ENCODE data around the gene FUOM. TPM values are rescaled to one million over a fixed set of nuclear protein-coding genes. Genes with fewer than 3 reads are reported as not detected.

The FUOM gene
- total and polyA plus RNA-seq, 2 donors (not counting 3 experiments of a cell fraction or from before 2014, with no cell fraction given), result 17.4 to 33.9 TPM

- Histone ChIP-seq H3K4me3 (replicated peaks in 1 of 3; ENCODE audit: insufficient read depth in 1 of 3, low read depth in 1 of 3, low read length in 3 of 3) (no peak overlapping the region), H3K9me1 (replicated peaks; ENCODE audit: control insufficient read depth, extremely low read depth, insufficient read depth, low read length) (no peaks in the 10 kb centered on the region), H3K4me1 (ENCODE audit: control insufficient read depth, extremely low read depth, insufficient read depth, low read length) (no peaks in the 10 kb centered on the region), H2AFZ (ENCODE audit: low read depth, low read length) (no peak overlapping the region), H3K27me3 (ENCODE audit: control insufficient read depth in 2 of 2, insufficient read depth in 2 of 2, low read length in 2 of 2) (peaks cover 0 to 3% of the 10 kb centered on the region in 2 experiments), H3K4me2 (ENCODE audit: insufficient read depth, low read length) (no peak overlapping the region), H3K9me3 (replicated peaks; ENCODE audit: control insufficient read depth, insufficient read depth, low read length) (no peaks in the 10 kb centered on the region), H3K27ac (ENCODE audit: insufficient read depth, low read depth, low read length) (no peak overlapping the region), H3K9ac (replicated peaks; ENCODE audit: extremely low read depth, insufficient read depth, low read length) (no peak overlapping the region), H4K20me1 (replicated peaks; ENCODE audit: control insufficient read depth, extremely low read depth, insufficient read depth, low read length) (no peaks in the 10 kb centered on the region), H3K36me3 (ENCODE audit: control insufficient read depth in 2 of 2, extremely low read depth in 1 of 2, insufficient read depth in 2 of 2, low read length in 2 of 2) (peaks cover 3 to 5% of the 10 kb centered on the region in 2 experiments), H3K79me2 (ENCODE audit: control insufficient read depth, insufficient read depth, low read length) (no peaks in the 10 kb centered on the region)
- no peak for DNase-seq (ENCODE audit: low read depth, low spot score)
- ChIA-PET CTCF (interaction anchor here (0.9 to 3.6 kb wide), 3 partner anchors 10 to 660 kb away, joined by 3 to 13 read pairs (median 7); no protein-coding TSS in a partner anchor), POLR2A (no interaction called here)
- dilution Hi-C loops (cut with MboI; ENCODE audit: extremely low pct_ligation_motif_present, low sequenced_read_pairs) (no loop called here), intact Hi-C loops (cut with micrococcal nuclease) (loop anchor here (5.0 kb wide), 1 partner anchor 413 kb away; no protein-coding TSS in a partner anchor)
- no peak for TF ChIP-seq POLR2A (IDR thresholded peaks at IDR 0.05; ENCODE audit: low read depth, low read length)
- no peak for TF ChIP-seq FOS (IDR thresholded peaks at IDR 0.05; ENCODE audit: borderline replicate concordance, insufficient read depth, low read length)
- no peak for TF ChIP-seq MAX (IDR thresholded peaks at IDR 0.05; ENCODE audit: insufficient read depth, insufficient read length)
- TF ChIP-seq JUN (IDR thresholded peaks at IDR 0.05; ENCODE audit: borderline replicate concordance, insufficient read depth, insufficient read length, low read depth), result no peak
- TF ChIP-seq MYC (IDR thresholded peaks at IDR 0.05; ENCODE audit: low read depth, low read length), result no peak
- TF ChIP-seq POLR2AphosphoS5 (IDR thresholded peaks at IDR 0.05; ENCODE audit: insufficient read depth, low read depth, low read length), result no peak
- TF ChIP-seq GATA2 (IDR thresholded peaks at IDR 0.05; ENCODE audit: insufficient read depth, insufficient read length, low read depth, low read length), result no peak
- TF ChIP-seq EZH2 (IDR thresholded peaks at IDR 0.05; ENCODE audit: borderline replicate concordance, low read depth, low read length, severe bottlenecking), result no peak
- TF ChIP-seq CTCF (IDR thresholded peaks at IDR 0.05; ENCODE audit: extremely low read depth in 1 of 2, insufficient read depth in 1 of 2, low read depth in 1 of 2, low read length in 2 of 2), result no peak
- no TSS peak for BruUV-seq (replicated peaks)
- no peak for FAIRE-seq
Measured at GRCh38 chr10:133314911-133315310, 42.9 kb downstream of the FUOM start.

Data from endothelial cell of umbilical vein (primary cell).